GM19468 (cell line): ENCODE results near the gene FTCD.

Experiments
- ATAC-seq: cut with Tn5 transposase; IDR thresholded peaks from one replicate; pipeline ENCODE4 v1.9.1; 2021; ENCODE audit warnings: mild to moderate bottlenecking, moderate library complexity, moderate number of reproducible peaks; ENCODE audit not compliant: unreplicated experiment; ENCODE audit errors: extremely low read depth

FTCD gene

GRCh38 chr21:46126309-46127238 lies 28.8 kb downstream of the FTCD start:
- no peak for ATAC-seq

DNA sequence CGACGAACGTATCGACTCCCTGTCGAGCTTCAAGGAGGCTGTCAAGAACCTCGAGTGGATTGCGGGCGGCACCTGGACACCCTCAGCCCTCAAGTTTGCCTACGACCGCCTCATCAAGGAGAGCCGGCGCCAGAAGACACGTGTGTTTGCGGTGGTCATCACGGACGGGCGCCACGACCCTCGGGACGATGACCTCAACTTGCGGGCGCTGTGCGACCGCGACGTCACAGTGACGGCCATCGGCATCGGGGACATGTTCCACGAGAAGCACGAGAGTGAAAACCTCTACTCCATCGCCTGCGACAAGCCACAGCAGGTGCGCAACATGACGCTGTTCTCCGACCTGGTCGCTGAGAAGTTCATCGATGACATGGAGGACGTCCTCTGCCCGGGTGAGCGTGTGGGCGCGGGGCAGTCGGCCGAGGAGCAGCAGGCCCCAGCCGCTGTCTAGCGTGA lies 29.5 kb downstream of the FTCD start:
- ATAC-seq: no peak

DNA sequence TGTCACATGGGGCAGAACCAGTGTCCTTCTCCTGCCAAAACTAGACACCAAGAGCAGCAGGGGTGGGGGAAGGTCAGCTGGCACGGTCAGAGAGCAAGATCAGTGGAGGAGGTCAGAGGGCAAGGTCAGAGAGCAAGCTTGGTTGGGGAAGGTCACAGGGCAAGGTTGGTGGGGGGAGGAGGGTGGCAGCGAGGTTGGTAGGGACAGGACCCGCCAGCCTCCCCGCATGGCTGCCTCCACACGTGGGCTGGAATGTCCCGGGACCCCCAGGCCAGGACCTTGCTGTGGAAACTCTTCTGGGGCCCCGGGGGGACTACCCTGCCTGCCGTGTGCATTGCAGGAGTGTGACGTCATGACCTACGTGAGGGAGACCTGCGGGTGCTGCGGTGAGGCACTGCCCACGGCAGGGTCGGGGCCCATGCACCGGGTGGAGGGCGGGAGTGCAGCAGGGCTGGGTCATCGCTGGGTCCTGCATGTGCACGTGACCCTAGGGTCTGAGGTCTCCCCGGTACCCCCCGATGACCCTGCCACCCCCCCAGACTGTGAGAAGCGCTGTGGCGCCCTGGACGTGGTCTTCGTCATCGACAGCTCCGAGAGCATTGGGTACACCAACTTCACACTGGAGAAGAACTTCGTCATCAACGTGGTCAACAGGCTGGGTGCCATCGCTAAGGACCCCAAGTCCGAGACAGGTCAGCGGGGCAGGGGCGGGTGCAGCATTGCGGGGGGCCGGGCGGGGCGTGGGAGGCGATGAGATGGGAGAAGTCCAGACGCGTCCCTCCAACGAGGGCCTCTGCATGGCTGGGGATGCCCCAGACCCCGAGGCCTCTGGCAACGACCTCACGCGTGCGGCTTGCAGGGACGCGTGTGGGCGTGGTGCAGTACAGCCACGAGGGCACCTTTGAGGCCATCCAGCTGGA lies 30.2 kb downstream of the FTCD start:
- no peak for ATAC-seq

DNA sequence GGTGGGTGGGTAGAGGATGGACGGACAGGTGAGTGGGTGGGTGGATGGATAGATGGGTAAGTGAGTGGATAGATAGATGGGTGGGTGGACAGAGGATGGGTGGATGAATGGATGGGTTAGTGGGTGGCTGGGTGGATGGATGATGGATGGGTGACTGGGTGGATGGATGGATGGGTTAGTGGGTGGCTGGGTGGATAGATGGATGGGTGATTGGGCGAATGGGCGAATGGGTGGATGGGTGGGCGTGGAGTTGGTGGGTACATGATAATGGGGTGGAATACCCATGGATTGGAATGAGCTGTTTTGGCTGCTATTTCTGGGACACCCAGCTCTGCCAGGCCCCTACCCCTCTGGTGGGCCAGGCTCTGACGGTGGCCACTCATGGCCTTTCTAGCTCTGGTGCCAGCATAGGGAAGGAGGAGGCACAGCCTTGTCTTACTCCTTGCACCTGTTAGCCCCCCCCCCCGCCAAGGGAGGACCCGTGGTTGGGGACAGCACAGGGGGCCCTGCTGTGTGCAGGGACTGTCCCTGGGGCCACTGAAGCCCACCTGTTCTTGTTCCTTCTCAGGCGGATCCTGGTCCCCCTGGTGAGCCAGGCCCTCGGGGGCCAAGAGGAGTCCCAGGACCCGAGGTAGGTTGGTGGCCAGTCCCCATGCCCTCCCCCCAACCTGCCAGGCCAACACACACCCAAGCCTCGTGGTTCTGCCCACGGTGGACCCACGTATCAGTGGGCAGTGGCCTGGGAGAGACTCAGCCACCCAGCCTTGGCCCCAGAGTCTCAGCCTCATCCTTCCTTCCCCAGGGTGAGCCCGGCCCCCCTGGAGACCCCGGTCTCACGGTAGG lies 31.1 kb downstream of the FTCD start:
- no peak for ATAC-seq

- ATAC-seq: no peak
Observed at GRCh38 chr21:46122758-46123683, 32.4 kb downstream of the FTCD start.

DNA sequence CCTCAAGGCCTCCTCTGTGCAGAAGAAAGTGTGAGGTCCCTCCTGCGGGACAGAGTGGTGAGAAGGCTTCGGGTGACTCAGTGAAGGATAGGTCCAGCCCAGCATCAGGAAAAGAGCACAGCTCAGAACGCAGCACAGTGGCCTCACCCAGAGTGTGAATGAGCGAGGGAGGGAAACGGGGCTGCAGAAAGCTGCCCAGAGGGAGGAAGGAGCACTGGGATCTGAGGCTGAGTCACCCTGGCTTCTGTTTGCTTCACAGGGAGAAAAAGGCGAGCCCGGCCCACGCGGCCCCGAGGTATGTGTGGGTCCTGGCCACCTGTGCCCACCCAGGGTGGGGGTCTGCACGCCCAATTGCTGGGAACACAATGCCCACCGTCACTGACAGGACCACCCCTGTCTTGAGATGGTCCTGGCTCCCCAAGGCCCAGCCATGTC lies 33.1 kb downstream of the FTCD start:
- ATAC-seq: no peak

GRCh38 chr21:46121286-46122221 lies 33.8 kb downstream of the FTCD start:
- ATAC-seq: no peak

DNA sequence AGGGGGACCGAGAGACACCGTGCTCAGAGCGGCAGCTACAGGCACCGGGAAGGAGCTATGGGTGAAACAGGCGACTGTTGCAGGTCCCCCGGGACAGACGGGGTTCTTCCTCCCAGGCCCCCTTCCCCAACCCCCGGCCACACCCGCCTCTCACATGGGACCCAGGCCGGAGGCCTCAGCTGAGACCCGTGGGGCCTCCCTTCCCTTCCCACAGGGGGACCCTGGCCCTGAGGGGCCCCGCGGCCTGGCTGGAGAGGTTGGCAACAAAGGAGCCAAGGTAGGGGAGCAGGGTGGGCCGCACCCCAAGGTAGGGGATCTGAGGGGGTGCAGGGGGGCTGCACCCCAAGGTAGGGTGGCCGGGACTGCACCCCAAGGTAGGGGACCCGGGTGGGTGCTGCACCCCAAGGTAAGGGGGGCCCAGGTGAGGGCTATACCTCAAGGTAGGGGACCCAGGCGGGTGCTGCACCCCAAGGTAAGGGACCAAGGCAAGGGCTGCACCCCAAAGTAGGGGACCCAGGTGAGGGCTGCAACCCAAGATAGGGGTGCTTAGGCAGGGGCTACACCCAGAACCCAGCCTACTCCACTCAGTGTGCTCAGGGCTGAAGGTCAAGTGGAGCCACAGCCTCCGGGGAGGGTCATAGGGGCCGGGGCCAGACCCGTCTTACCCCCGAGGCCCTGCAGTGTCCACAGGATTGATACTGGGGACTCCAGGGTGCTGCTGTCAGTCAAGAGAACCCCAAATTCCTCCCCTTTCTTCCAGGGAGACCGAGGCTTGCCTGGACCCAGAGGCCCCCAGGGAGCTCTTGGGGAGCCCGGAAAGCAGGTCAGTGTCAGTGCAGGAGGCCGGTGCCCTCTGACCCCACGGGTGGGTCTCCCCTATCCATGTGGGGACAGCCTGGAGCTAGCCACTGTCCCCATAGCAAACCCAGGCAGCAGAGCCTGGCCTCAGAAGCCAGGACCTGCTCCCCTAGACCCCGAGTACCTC lies 34.8 kb downstream of the FTCD start:
- no peak for ATAC-seq

DNA sequence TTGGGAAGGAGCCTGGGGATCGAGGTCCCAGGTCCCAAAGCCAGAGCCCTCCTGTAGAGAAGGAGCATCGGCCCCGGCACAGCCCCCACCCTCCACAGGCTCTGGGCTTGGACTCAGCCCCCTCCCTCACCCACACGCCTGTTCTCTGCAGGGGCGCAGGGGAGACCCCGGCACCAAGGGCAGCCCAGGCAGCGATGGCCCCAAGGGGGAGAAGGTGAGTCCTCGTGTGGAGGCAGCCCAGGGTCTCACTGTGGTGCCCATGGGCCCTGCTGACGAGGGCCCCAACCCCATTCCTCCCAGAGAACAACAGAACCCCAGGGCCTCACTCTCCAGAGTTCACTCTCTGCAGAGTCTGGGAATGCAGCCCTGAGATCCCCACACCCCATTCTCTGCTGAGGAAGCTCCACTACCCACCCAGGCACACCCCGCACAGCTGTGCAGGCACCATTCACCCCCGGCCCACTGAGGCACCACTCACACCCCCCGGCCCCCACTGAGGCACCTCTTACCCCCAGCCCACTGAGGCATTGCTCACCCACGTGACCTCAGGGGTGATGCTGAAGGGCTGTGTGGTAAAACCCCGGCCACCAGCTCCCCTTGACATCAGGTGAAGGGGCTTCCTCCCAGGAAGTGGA lies 35.6 kb downstream of the FTCD start:
- ATAC-seq: no peak

- ATAC-seq: no peak
Observed at GRCh38 chr21:46119144-46119636, 36.2 kb downstream of the FTCD start.

DNA sequence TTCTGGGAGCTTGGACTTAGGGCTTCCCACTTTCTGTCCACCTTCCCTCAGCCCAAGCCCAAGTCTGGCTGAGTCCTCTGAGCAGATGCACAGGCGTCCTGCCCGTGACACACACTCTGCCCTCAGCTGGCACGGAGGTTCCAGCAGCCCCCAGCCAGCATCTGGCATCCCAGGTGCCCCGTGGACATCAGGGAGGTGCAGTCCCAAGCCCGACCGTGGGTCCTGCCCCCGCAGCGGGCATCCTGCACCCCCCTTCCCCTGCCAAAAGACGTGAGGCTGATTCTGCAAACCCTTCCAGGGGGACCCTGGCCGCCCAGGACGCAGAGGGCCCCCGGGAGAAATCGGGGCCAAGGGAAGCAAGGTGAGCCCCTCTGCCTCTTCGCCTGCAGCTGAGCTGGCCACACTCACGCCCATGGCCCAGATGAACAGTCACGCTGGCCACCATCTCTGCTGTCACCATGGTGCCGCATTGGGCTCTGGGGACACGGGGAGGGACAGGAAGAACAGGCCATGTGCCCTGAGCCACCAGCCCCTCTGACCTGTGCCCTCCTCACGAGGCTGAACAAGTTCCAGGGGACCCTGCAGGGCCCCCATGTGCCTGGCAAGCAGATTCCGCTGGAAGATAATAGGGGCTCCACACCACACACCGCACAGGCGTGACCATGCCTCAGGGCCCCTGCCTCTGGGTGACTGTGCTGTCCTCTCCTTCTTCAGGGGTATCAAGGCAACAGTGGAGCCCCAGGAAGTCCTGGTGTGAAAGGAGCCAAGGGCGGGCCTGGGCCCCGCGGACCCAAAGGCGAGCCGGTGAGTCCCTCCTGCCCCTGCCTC lies 36.8 kb downstream of the FTCD start:
- ATAC-seq: no peak

DNA sequence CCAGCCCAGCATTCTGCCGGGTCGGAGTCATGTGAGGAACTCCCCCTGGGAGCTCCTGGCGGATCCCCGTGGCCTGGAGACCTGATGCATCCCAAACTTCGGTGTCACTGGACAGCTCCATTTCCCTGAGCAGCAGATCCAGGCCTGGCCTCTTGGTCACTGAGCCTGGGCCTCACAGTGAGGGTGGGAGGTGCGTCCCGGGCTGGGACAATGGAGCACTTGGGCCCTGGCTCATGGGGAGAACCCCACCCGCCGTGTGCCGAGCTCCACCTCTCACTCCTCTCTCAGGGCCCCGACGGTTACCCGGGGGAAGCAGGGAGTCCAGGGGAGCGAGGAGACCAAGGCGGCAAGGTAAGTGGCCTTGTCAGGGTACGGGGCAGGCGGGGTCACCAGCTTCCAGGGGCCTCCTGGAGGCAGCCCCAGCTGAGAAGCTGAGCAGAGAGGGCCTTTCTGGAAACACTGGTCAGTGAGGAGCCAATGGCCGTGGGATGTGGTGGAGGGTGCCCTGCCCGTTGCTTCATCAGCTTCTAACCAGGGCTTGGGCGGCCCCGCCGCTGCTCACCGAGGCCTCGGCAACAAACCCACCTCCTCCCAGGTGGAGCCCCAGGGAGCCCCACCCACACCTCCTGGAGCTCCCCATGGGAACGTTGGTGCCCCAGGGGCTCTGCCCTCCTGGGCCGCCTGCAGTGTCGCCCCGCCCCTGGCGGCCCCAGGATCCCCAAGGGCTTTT lies 37.6 kb downstream of the FTCD start:
- no peak for ATAC-seq

DNA sequence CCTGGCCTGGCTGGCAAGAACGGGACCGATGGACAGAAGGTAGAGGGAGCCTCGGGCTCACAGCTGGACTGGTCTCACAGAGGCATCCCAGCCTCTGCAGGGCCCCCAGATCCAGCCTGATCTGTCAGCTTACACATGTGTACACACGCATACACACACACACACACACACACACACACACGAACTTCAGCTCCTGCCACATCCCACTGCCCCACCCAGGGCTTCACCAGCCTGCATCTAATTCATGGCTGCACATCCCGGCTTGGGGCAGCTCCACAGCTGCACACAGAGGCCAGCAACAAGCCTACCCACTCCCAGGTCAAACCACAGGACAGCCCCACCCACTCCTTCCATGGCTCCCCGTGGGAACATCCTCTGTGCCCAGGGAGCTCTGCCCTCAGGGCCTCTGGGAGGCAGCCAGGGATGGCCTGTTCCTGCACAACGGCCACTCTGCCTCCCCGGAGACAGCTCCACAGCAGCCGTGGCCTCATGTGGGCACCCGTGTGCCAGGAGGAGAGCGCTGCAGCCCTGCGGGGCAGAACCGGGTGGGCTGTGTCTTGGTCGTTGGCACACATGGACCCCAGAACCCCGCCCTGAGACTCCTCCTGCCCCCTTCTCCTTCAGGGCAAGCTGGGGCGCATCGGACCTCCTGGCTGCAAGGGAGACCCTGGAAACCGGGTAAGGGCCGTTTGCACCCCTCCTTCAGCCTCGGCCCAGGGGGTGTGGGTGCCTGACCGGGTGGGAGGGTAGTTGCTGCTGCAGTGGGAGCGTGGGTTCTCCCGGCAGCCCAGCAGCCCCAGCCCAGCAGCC lies 38.4 kb downstream of the FTCD start:
- no peak for ATAC-seq
